ENCODE measurements around the gene AIFM1.

- TF ChIP-seq CTCF (IDR thresholded peaks at IDR 0.05): no peak
- TF ChIP-seq POLR2A (IDR thresholded peaks at IDR 0.05): no peak
Observed at GRCh38 chrX:130190801-130191200, 25.2 kb upstream of the AIFM1 start.

Measured in uterus (tissue), 2 donors.